SH-SY5Y (cell line): ENCODE results near the gene CDH5.

Experiments used
- GATA2 ChIP-seq: IDR thresholded peaks from 2 replicates; pipeline ENCODE4 v1.6.1; 2011; ENCODE audit warnings: mild to moderate bottlenecking, low read depth, low read length
- GATA3 ChIP-seq: IDR thresholded peaks from 2 replicates; pipeline ENCODE4 v1.6.1; 2011; ENCODE audit warnings: low read depth, mild to moderate bottlenecking, low read length, moderate library complexity

DNA sequence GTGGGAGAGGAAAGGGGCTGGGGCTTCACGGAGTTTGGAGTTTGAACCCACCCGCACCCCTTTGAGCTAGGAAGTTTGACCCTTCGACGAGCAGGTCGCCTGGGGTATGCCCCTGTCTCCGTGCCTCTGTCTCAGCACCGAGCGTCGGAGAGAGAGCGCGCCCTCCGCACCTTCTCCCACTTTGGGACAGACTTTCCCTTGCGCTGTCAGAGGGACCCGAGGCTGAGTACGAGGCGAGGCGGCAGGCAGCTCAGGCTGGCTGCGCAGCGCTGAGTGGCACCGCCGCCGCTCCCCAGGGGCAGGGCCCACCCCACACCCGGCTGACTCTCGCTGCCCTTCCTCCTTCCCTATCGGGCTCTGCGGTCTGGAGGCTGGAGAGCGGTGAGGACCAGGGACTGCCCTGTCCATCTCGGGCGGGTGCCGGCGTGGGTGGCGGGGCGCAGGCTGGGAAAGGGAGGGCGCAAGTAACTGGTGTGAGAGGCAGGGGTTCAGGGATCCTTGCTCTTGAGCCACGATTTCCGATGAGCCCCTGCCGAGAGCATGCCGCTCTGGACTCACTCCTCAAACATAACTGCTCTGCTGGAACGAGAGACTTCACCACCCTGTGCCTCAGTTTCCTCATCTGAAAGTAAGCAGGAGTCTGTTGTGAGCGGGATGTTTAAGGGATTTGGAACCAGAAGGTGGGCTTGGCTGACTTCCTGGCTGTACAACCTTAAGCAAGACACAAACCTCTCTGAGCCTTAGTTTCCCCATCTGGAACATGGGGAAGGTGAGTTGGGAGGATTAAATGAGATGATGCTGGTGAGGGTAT lies 61.6 kb downstream of the CDH5 start:
- TF ChIP-seq GATA2 (no peak), GATA3 (no peak)
